H9 (cell line): Measurements from ENCODE around the gene CDH23. TPM values are rescaled to one million over a fixed set of nuclear protein-coding genes. Genes with fewer than 3 reads are reported as not detected.

ENCODE experiments used
- DNase-seq: peaks from one replicate; pipeline ENCODE4 v3.0.0-alpha.2; 2017
- H2AFZ ChIP-seq: one replicate; pipeline ENCODE4 v1.6.1; 2013; ENCODE audit warnings: mild to moderate bottlenecking, low read length, control low read depth, moderate library complexity
- H2AK5ac ChIP-seq: 2 replicates; pipeline ENCODE4 v1.6.1; 2013; ENCODE audit warnings: low read length, control low read depth, mixed read lengths; ENCODE audit not compliant: insufficient read length
- H2BK120ac ChIP-seq: one replicate; pipeline ENCODE4 v1.6.1; 2013; ENCODE audit warnings: low read depth, mild to moderate bottlenecking, low read length, control low read depth, inconsistent platforms; ENCODE audit not compliant: poor library complexity, severe bottlenecking
- H2BK12ac ChIP-seq: 2 replicates; pipeline ENCODE4 v1.6.1; 2013; ENCODE audit warnings: low read length, control low read depth, mixed read lengths, low read depth; ENCODE audit not compliant: insufficient read length
- H2BK15ac ChIP-seq: 2 replicates; pipeline ENCODE4 v1.6.1; 2013; ENCODE audit warnings: low read depth, low read length, control low read depth
- H2BK20ac ChIP-seq: one replicate; pipeline ENCODE4 v1.6.1; 2013; ENCODE audit warnings: low read depth, mild to moderate bottlenecking, low read length, control low read depth, inconsistent platforms; ENCODE audit not compliant: poor library complexity, severe bottlenecking
- H2BK5ac ChIP-seq: 2 replicates; pipeline ENCODE4 v1.6.1; 2013; ENCODE audit warnings: low read length, control low read depth, mixed read lengths; ENCODE audit not compliant: insufficient read length
- H3K14ac ChIP-seq: 2 replicates; pipeline ENCODE4 v1.6.1; 2013; ENCODE audit warnings: low read length, control low read depth; ENCODE audit not compliant: insufficient read depth
- H3K18ac ChIP-seq: 2 replicates; pipeline ENCODE4 v1.6.1; 2013; ENCODE audit warnings: low read depth, mild to moderate bottlenecking, mixed read lengths, low read length, control low read depth; ENCODE audit not compliant: insufficient read length
- H3K23ac ChIP-seq: 2 replicates; pipeline ENCODE4 v1.6.1; 2013; ENCODE audit warnings: low read length, control low read depth, mixed read lengths, low read depth; ENCODE audit not compliant: insufficient read length
- H3K23me2 ChIP-seq: 2 replicates; pipeline ENCODE4 v1.6.1; 2013; ENCODE audit warnings: low read depth, mild to moderate bottlenecking, mixed read lengths, low read length, control low read depth; ENCODE audit not compliant: insufficient read length, poor library complexity, severe bottlenecking
- H3K27ac ChIP-seq: 2 replicates; pipeline ENCODE4 v1.5.1; 2013; ENCODE audit warnings: low read length, control low read depth, mixed read lengths, low read depth; ENCODE audit not compliant: insufficient read length
- H3K27me3 ChIP-seq: 2 replicates; pipeline ENCODE4 v1.6.1; 2013; ENCODE audit warnings: low read length, control low read depth, inconsistent platforms; ENCODE audit not compliant: insufficient read depth
- H3K4ac ChIP-seq: 2 replicates; pipeline ENCODE4 v1.6.1; 2013; ENCODE audit warnings: low read depth, mild to moderate bottlenecking, control low read depth, inconsistent platforms, low read length, moderate library complexity
- H3K4me1 ChIP-seq: 2 replicates; pipeline ENCODE4 v1.6.1; 2013; ENCODE audit warnings: low read length, control low read depth, inconsistent platforms; ENCODE audit not compliant: insufficient read depth
- H3K4me2 ChIP-seq: 2 replicates; pipeline ENCODE4 v1.6.1; 2013; ENCODE audit warnings: low read length, control low read depth, mixed read lengths; ENCODE audit not compliant: insufficient read length, insufficient read depth
- H3K56ac ChIP-seq: 2 replicates; pipeline ENCODE4 v1.6.1; 2013; ENCODE audit warnings: low read depth, mild to moderate bottlenecking, mixed read lengths, low read length, control low read depth; ENCODE audit not compliant: insufficient read length
- H3K79me1 ChIP-seq: 2 replicates; pipeline ENCODE4 v1.6.1; 2013; ENCODE audit warnings: low read depth, mild to moderate bottlenecking, moderate library complexity, low read length, control low read depth, inconsistent platforms; ENCODE audit not compliant: insufficient read depth, poor library complexity, severe bottlenecking
- H3K79me2 ChIP-seq: 2 replicates; pipeline ENCODE4 v1.6.1; 2013; ENCODE audit warnings: low read length, control low read depth, inconsistent platforms; ENCODE audit not compliant: insufficient read depth
- H3K9ac ChIP-seq: 2 replicates; pipeline ENCODE4 v1.6.1; 2013; ENCODE audit warnings: low read length, control low read depth, mixed read lengths; ENCODE audit not compliant: insufficient read length; ENCODE audit errors: extremely low read depth
- H3K9me3 ChIP-seq: one replicate; pipeline ENCODE4 v1.6.1; 2013; ENCODE audit warnings: low read depth, low read length, inconsistent platforms; ENCODE audit not compliant: control insufficient read depth
- H3T11ph ChIP-seq: one replicate; pipeline ENCODE4 v1.6.1; 2013; ENCODE audit warnings: mild to moderate bottlenecking, low read length, control low read depth, inconsistent platforms
- H4K20me1 ChIP-seq: one replicate; pipeline ENCODE4 v1.6.1; 2013; ENCODE audit not compliant: control insufficient read depth, insufficient read length, insufficient read depth
- H4K5ac ChIP-seq: 2 replicates; pipeline ENCODE4 v1.6.1; 2013; ENCODE audit warnings: low read depth, mild to moderate bottlenecking, mixed read lengths, low read length, control low read depth; ENCODE audit not compliant: insufficient read length
- H4K8ac ChIP-seq: replicated peaks from 2 replicates; pipeline ENCODE4 v1.6.1; 2013; ENCODE audit warnings: low read length, control low read depth, mixed read lengths, low read depth; ENCODE audit not compliant: insufficient read length
- H4K91ac ChIP-seq: 2 replicates; pipeline ENCODE4 v1.6.1; 2013; ENCODE audit warnings: low read depth, mild to moderate bottlenecking, moderate library complexity, mixed read lengths, low read length, control low read depth; ENCODE audit not compliant: insufficient read length
- H3K27ac Mint-ChIP-seq, 3 experiments: 2 replicates in 2 of 3; 3 replicates in 1 of 3; pipeline ENCODE4 v1.8.0; 2020 to 2021; ENCODE audit warnings: mixed read lengths in 3 of 3, mild to moderate bottlenecking in 1 of 3, moderate library complexity in 1 of 3
- H3K27me3 Mint-ChIP-seq: 2 replicates; pipeline ENCODE4 v1.8.0; 2021; ENCODE audit warnings: low read depth, mild to moderate bottlenecking, moderate library complexity, mixed read lengths
- H3K36me3 Mint-ChIP-seq, 3 experiments: 2 replicates in 2 of 3; 3 replicates in 1 of 3; pipeline ENCODE4 v1.8.0; 2020 to 2021; ENCODE audit warnings: low read depth in 3 of 3, mixed read lengths in 3 of 3; ENCODE audit not compliant: insufficient read depth in 1 of 3
- H3K4me1 Mint-ChIP-seq, 2 experiments: 2 replicates each; pipeline ENCODE4 v1.8.0; 2020; ENCODE audit warnings: mixed read lengths in 2 of 2
- H3K4me3 Mint-ChIP-seq, 2 experiments: 2 replicates in 1 of 2; 3 replicates in 1 of 2; pipeline ENCODE4 v1.8.0; 2020 to 2021; ENCODE audit warnings: mild to moderate bottlenecking in 2 of 2, mixed read lengths in 2 of 2, moderate library complexity in 1 of 2
- H3K9me3 Mint-ChIP-seq, 2 experiments: 2 replicates in 1 of 2; 3 replicates in 1 of 2; pipeline ENCODE4 v1.8.0; 2020; ENCODE audit warnings: mild to moderate bottlenecking in 2 of 2, mixed read lengths in 2 of 2, moderate library complexity in 1 of 2
- CTCF ChIP-seq: fragments of 200-600 bp; sonication (generic); conservative IDR thresholded peaks from 3 replicates; pipeline ENCODE4 v1.8.0; 2021; ENCODE audit warnings: antibody characterized with exemption, mild to moderate bottlenecking
- WGBS: extraction: QIAGEN DNeasy Blood & Tissue Kit; methylation state at CpG from one replicate; pipeline ENCODE4 v1.1.7; 2013; ENCODE audit warnings: missing lambda C conversion rate, low lambda C conversion rate, mixed read lengths; ENCODE audit not compliant: insufficient read length; ENCODE audit errors: extremely low coverage; 5-methylcytosine and 5-hydroxymethylcytosine counted together
- total RNA-seq: library from RNA; stranded (reverse); gene quantifications from 2 replicates; pipeline ENCODE4 v1.2.1, GENCODE V29; 2021

The CDH23 gene
- total RNA-seq, 1 experiment from 2014 or later, result 2.1 TPM

- H3K4me1 ChIP-seq, result no peaks in the 10 kb centered on the region; the same call in 1 of the 2 replicates
- peaks cover 17 to 20% of the 10 kb centered on the region in 2 experiments for H3K4me1 Mint-ChIP-seq
- H3K23me2 ChIP-seq, result no peaks in the 10 kb centered on the region
- H3K36me3 Mint-ChIP-seq, result no peaks in the 10 kb centered on the region
- TF ChIP-seq CTCF, result no peak
- H2AK5ac ChIP-seq, result no peak overlapping the region
- no peak overlapping the region for H3K18ac ChIP-seq
- H3K23ac ChIP-seq, result no peak overlapping the region
- H2AFZ ChIP-seq, result no peak overlapping the region
- H2BK20ac ChIP-seq, result no peak overlapping the region
- H3K27me3 ChIP-seq, result no peaks in the 10 kb centered on the region
- no peak overlapping the region for H4K8ac ChIP-seq
- H3K27me3 Mint-ChIP-seq, result peaks cover 2% of the 10 kb centered on the region
- H3K79me2 ChIP-seq, result no peaks in the 10 kb centered on the region
- no peaks in the 10 kb centered on the region for H3K79me1 ChIP-seq
- no peak overlapping the region for H3K9ac ChIP-seq
- H3T11ph ChIP-seq, result no peak overlapping the region
- H3K14ac ChIP-seq, result no peak overlapping the region
- H4K5ac ChIP-seq, result no peak overlapping the region
- no peak overlapping the region for H2BK15ac ChIP-seq
- no peak overlapping the region for H3K27ac Mint-ChIP-seq
- no peak for DNase-seq
- no peaks in the 10 kb centered on the region for H4K20me1 ChIP-seq
- no peak overlapping the region for H3K4me3 Mint-ChIP-seq
- no peak overlapping the region for H3K56ac ChIP-seq
- no peaks in the 10 kb centered on the region for H3K9me3 ChIP-seq
- H3K4ac ChIP-seq, result no peak overlapping the region
- no peak overlapping the region for H3K27ac ChIP-seq
- H3K9me3 Mint-ChIP-seq, result no peaks in the 10 kb centered on the region
- no peak overlapping the region for H2BK12ac ChIP-seq
- H2BK120ac ChIP-seq, result no peak overlapping the region
- H2BK5ac ChIP-seq, result no peak overlapping the region
- WGBS, result no CpG with 5 or more reads among the region's 2 CpGs
- no peak overlapping the region for H4K91ac ChIP-seq
- no peak overlapping the region for H3K4me2 ChIP-seq
Observed at GRCh38 chr10:71580926-71581325, 184.2 kb downstream of the CDH23 start.
